ENCODE results near the gene CHST9. TPM values are rescaled to one million over a fixed set of nuclear protein-coding genes. Genes with fewer than 3 reads are reported as not detected.

CHST9 gene
- total and polyA plus RNA-seq, 9 of the 15 experiments (the other 6 are each of a cell fraction or from before 2014, with no cell fraction given): not detected

DNA sequence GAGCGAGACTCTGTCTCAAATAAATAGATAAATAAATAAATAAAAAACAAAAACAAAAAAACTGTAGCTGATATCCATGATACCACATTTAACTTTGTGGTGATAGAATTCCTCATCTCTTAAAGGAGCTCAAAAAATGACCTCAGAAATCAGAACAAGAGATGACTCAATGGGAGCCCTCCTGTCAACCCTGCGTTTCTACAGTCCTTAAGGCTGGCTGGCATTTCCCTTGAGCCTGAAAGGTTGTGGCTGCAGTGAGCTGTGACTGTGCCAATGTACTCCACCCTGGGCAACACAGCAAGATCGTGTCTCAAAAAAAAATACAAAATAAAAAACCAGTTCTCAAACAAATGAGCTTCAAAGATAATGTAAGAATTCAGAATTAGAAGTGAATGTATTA, 40.4 kb downstream of the CHST9 start:
- WGBS (ENCODE audit: insufficient coverage, low coverage, missing lambda C conversion rate): 2% methylated on average over 3 of the region's 3 CpGs
- no peaks in the 10 kb centered on the region for H3K27me3 ChIP-seq (ENCODE audit: control insufficient read depth in 2 of 2, insufficient read depth in 2 of 2, low read length in 2 of 2)
- H3K9ac ChIP-seq (ENCODE audit: insufficient read depth in 1 of 2, low read depth in 2 of 2, low read length in 2 of 2): no peak overlapping the region
- H2AFZ ChIP-seq (ENCODE audit: low read depth, low read length): no peak overlapping the region
- H3K4me3 ChIP-seq: no peak overlapping the region
- no peak overlapping the region for H3K27ac ChIP-seq (ENCODE audit: extremely low read depth, low read depth, low read length)
- ChIA-PET POLR2A (no interaction called here), CTCF (ENCODE audit: low intra/inter-chr PET ratio) (no interaction called here)
- intact Hi-C loops (cut with micrococcal nuclease): no loop called here
- ATAC-seq (no peak), DNase-seq (ENCODE audit: extremely low read depth in 1 of 4, low spot score in 3 of 4) (no peak), FAIRE-seq (no peak)
- no peaks in the 10 kb centered on the region for H3K9me3 ChIP-seq (replicated peaks; ENCODE audit: control insufficient read depth, insufficient read depth, low read depth, low read length)
- H3K36me3 ChIP-seq (ENCODE audit: control insufficient read depth, insufficient read depth, low read length): no peaks in the 10 kb centered on the region
- no peaks in the 10 kb centered on the region for H3K79me2 ChIP-seq (ENCODE audit: control insufficient read depth, insufficient read depth, low read length)
- in situ Hi-C loops (cut with MboI): no loop called here
- BruUV-seq (replicated peaks): no TSS peak
- TF ChIP-seq, protein P1, sequence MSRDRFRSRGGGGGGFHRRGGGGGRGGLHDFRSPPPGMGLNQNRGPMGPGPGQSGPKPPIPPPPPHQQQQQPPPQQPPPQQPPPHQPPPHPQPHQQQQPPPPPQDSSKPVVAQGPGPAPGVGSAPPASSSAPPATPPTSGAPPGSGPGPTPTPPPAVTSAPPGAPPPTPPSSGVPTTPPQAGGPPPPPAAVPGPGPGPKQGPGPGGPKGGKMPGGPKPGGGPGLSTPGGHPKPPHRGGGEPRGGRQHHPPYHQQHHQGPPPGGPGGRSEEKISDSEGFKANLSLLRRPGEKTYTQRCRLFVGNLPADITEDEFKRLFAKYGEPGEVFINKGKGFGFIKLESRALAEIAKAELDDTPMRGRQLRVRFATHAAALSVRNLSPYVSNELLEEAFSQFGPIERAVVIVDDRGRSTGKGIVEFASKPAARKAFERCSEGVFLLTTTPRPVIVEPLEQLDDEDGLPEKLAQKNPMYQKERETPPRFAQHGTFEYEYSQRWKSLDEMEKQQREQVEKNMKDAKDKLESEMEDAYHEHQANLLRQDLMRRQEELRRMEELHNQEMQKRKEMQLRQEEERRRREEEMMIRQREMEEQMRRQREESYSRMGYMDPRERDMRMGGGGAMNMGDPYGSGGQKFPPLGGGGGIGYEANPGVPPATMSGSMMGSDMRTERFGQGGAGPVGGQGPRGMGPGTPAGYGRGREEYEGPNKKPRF (IDR thresholded peaks at IDR 0.05; ENCODE audit: low read depth, low read length): no peak
- TF ChIP-seq KLF1 (tag; IDR thresholded peaks at IDR 0.05): no peak
- TF ChIP-seq, protein P2, sequence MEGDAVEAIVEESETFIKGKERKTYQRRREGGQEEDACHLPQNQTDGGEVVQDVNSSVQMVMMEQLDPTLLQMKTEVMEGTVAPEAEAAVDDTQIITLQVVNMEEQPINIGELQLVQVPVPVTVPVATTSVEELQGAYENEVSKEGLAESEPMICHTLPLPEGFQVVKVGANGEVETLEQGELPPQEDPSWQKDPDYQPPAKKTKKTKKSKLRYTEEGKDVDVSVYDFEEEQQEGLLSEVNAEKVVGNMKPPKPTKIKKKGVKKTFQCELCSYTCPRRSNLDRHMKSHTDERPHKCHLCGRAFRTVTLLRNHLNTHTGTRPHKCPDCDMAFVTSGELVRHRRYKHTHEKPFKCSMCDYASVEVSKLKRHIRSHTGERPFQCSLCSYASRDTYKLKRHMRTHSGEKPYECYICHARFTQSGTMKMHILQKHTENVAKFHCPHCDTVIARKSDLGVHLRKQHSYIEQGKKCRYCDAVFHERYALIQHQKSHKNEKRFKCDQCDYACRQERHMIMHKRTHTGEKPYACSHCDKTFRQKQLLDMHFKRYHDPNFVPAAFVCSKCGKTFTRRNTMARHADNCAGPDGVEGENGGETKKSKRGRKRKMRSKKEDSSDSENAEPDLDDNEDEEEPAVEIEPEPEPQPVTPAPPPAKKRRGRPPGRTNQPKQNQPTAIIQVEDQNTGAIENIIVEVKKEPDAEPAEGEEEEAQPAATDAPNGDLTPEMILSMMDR (IDR thresholded peaks at IDR 0.05 in 2 of 3, conservative IDR thresholded peaks at IDR 0.05 in 1 of 3; ENCODE audit: insufficient read depth in 2 of 3, low read depth in 1 of 3, low read length in 3 of 3): no peak
- no peak for TF ChIP-seq NR2C1 (IDR thresholded peaks at IDR 0.05)
- no peak for TF ChIP-seq NR2C1 (tag; IDR thresholded peaks at IDR 0.05)
- TF ChIP-seq, protein P3, sequence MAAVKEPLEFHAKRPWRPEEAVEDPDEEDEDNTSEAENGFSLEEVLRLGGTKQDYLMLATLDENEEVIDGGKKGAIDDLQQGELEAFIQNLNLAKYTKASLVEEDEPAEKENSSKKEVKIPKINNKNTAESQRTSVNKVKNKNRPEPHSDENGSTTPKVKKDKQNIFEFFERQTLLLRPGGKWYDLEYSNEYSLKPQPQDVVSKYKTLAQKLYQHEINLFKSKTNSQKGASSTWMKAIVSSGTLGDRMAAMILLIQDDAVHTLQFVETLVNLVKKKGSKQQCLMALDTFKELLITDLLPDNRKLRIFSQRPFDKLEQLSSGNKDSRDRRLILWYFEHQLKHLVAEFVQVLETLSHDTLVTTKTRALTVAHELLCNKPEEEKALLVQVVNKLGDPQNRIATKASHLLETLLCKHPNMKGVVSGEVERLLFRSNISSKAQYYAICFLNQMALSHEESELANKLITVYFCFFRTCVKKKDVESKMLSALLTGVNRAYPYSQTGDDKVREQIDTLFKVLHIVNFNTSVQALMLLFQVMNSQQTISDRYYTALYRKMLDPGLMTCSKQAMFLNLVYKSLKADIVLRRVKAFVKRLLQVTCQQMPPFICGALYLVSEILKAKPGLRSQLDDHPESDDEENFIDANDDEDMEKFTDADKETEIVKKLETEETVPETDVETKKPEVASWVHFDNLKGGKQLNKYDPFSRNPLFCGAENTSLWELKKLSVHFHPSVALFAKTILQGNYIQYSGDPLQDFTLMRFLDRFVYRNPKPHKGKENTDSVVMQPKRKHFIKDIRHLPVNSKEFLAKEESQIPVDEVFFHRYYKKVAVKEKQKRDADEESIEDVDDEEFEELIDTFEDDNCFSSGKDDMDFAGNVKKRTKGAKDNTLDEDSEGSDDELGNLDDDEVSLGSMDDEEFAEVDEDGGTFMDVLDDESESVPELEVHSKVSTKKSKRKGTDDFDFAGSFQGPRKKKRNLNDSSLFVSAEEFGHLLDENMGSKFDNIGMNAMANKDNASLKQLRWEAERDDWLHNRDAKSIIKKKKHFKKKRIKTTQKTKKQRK (IDR thresholded peaks at IDR 0.05; ENCODE audit: borderline replicate concordance, low read depth, low read length): no peak
- no peak for TF ChIP-seq ELF2 (CRISPR knock-in tag; IDR thresholded peaks at IDR 0.05)
- no peak for TF ChIP-seq SIX5 (IDR thresholded peaks at IDR 0.05; ENCODE audit: borderline replicate concordance in 1 of 2, insufficient read depth in 1 of 2, low read depth in 1 of 2, low read length in 2 of 2)
- TF ChIP-seq, protein P4, sequence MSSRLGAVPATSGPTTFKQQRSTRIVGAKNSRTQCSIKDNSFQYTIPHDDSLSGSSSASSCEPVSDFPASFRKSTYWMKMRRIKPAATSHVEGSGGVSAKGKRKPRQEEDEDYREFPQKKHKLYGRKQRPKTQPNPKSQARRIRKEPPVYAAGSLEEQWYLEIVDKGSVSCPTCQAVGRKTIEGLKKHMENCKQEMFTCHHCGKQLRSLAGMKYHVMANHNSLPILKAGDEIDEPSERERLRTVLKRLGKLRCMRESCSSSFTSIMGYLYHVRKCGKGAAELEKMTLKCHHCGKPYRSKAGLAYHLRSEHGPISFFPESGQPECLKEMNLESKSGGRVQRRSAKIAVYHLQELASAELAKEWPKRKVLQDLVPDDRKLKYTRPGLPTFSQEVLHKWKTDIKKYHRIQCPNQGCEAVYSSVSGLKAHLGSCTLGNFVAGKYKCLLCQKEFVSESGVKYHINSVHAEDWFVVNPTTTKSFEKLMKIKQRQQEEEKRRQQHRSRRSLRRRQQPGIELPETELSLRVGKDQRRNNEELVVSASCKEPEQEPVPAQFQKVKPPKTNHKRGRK (tag; IDR thresholded peaks at IDR 0.05): no peak
- no peak for TF ChIP-seq PHF21A (IDR thresholded peaks at IDR 0.05; ENCODE audit: borderline replicate concordance, low read depth)
- no peak for TF ChIP-seq ZNF766 (CRISPR knock-in tag; conservative IDR thresholded peaks at IDR 0.05)
- H3K9me1 ChIP-seq (ENCODE audit: control insufficient read depth, insufficient read depth, low read length): no peaks in the 10 kb centered on the region
- H4K20me1 ChIP-seq (replicated peaks; ENCODE audit: control insufficient read depth, insufficient read depth, low read length): no peaks in the 10 kb centered on the region
- H3K4me2 ChIP-seq (ENCODE audit: insufficient read depth, low read length): no peak overlapping the region
- H3K4me1 ChIP-seq (replicated peaks in 1 of 2; ENCODE audit: control insufficient read depth in 2 of 2, insufficient read depth in 2 of 2, low read length in 2 of 2): no peaks in the 10 kb centered on the region
